ENCODE results near the gene OR2A2.

DNA sequence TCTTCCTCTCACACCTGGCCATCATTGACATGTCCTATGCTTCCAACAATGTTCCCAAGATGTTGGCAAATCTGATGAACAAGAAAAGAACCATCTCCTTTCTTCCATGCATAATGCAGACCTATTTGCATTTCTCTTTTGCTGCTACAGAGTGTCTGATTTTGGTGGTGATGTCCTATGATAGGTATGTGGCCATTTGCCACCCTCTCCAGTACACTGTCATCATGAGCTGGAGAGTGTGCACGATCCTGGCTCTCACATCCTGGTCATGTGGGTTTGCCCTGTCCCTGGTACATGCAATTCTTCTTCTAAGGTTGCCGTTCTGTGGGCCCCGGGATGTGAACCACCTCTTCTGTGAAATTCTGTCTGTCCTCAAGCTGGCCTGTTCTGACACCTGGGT is 32.8 kb downstream of the OR2A2 start:
- TF ChIP-seq, protein P1, sequence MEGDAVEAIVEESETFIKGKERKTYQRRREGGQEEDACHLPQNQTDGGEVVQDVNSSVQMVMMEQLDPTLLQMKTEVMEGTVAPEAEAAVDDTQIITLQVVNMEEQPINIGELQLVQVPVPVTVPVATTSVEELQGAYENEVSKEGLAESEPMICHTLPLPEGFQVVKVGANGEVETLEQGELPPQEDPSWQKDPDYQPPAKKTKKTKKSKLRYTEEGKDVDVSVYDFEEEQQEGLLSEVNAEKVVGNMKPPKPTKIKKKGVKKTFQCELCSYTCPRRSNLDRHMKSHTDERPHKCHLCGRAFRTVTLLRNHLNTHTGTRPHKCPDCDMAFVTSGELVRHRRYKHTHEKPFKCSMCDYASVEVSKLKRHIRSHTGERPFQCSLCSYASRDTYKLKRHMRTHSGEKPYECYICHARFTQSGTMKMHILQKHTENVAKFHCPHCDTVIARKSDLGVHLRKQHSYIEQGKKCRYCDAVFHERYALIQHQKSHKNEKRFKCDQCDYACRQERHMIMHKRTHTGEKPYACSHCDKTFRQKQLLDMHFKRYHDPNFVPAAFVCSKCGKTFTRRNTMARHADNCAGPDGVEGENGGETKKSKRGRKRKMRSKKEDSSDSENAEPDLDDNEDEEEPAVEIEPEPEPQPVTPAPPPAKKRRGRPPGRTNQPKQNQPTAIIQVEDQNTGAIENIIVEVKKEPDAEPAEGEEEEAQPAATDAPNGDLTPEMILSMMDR (IDR thresholded peaks at IDR 0.05) = no peak
- TF ChIP-seq EP300 (IDR thresholded peaks at IDR 0.05) (no peak), CEBPB (IDR thresholded peaks at IDR 0.05) (no peak), MYC (IDR thresholded peaks at IDR 0.05; ENCODE audit: borderline replicate concordance, low read length) (no peak)
- TF ChIP-seq, protein P2, sequence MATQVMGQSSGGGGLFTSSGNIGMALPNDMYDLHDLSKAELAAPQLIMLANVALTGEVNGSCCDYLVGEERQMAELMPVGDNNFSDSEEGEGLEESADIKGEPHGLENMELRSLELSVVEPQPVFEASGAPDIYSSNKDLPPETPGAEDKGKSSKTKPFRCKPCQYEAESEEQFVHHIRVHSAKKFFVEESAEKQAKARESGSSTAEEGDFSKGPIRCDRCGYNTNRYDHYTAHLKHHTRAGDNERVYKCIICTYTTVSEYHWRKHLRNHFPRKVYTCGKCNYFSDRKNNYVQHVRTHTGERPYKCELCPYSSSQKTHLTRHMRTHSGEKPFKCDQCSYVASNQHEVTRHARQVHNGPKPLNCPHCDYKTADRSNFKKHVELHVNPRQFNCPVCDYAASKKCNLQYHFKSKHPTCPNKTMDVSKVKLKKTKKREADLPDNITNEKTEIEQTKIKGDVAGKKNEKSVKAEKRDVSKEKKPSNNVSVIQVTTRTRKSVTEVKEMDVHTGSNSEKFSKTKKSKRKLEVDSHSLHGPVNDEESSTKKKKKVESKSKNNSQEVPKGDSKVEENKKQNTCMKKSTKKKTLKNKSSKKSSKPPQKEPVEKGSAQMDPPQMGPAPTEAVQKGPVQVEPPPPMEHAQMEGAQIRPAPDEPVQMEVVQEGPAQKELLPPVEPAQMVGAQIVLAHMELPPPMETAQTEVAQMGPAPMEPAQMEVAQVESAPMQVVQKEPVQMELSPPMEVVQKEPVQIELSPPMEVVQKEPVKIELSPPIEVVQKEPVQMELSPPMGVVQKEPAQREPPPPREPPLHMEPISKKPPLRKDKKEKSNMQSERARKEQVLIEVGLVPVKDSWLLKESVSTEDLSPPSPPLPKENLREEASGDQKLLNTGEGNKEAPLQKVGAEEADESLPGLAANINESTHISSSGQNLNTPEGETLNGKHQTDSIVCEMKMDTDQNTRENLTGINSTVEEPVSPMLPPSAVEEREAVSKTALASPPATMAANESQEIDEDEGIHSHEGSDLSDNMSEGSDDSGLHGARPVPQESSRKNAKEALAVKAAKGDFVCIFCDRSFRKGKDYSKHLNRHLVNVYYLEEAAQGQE (IDR thresholded peaks at IDR 0.05) = no peak

Data from A549 (cell line).